Cardiac muscle cell (in vitro differentiated cells and primary cell): ENCODE measurements around the gene CHI3L1. TPM values are rescaled to one million over a fixed set of nuclear protein-coding genes. Genes with fewer than 3 reads are reported as not detected.

Source experiments
- DNase-seq, 2 donors: peaks; one replicate each; pipeline versions ENCODE4 v3.0.0 to v3.0.0-alpha.2; 2010 to 2017; ENCODE audit warnings: low read depth in 1 of 2, low spot score in 1 of 2
- H3K27ac ChIP-seq: fragments of 200-600 bp; sonication (generic); 2 replicates; pipeline ENCODE4 v1.5.1; 2016
- H3K27me3 ChIP-seq: fragments of 200-600 bp; sonication (generic); 2 replicates; pipeline ENCODE4 v1.6.0; 2016; ENCODE audit warnings: control low read depth
- H3K36me3 ChIP-seq: fragments of 200-600 bp; sonication (generic); 2 replicates; pipeline ENCODE4 v1.5.1; 2016; ENCODE audit warnings: control low read depth
- H3K4me1 ChIP-seq: fragments of 200-600 bp; sonication (generic); 2 replicates; pipeline ENCODE4 v1.8.1; 2017; ENCODE audit warnings: low read depth, mild to moderate bottlenecking, mixed run types
- H3K4me3 ChIP-seq: fragments of 200-600 bp; sonication (generic); 2 replicates; pipeline ENCODE4 v1.5.1; 2016; ENCODE audit warnings: mild to moderate bottlenecking
- H3K9me3 ChIP-seq: fragments of 200-600 bp; sonication (generic); 2 replicates; pipeline ENCODE4 v1.5.1; 2017; ENCODE audit warnings: low read depth, mild to moderate bottlenecking, control low read depth
- polyA plus RNA-seq: library from polyadenylated mRNA; unstranded; fragments of >200 nt; fragmentation: Nextera tagmentation; extraction: Ambion mirVana; gene quantifications from 2 replicates; pipeline ENCODE4 v1.2.1, GENCODE V29; 2016
- total RNA-seq: library from RNA; depleted of rRNA; stranded (reverse); fragments of >200 nt; gene quantifications from 2 replicates; pipeline ENCODE4 v1.2.3, GENCODE V29; 2016
- TF ChIP-seq, protein P1 (sequence below): IDR thresholded peaks from 2 replicates; pipeline ENCODE4 v1.5.1; 2012; ENCODE audit warnings: low read depth, mild to moderate bottlenecking, low read length

Gene CHI3L1
- total and polyA plus RNA-seq, 2 experiments from 2014 or later: 1.4 TPM; not detected in 1

DNA sequence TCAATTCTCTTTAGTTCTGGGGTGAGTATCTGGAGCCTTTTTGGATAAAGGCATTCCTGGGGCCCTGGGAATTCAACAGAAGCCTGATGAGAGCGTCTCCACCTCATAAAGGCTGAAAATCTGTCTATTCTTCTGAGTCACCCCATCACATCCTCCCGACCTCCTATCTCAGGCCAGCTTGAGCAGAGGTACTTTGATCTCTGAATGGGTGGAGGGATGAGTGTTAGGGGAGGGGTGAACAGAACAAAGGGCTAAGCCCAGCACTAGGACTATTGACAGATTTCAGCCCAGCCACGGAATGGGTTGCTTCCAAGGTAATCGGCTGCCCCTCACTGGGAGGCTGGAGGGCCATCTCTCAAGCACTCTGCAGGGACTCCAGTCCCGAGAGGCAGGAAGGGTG is 8.4 kb downstream of the CHI3L1 start:
- Histone ChIP-seq H3K4me1 (peaks cover 21% of the 10 kb centered on the region), H3K27ac (no peak overlapping the region), H3K9me3 (no peaks in the 10 kb centered on the region), H3K36me3 (no peaks in the 10 kb centered on the region), H3K4me3 (no peak overlapping the region), H3K27me3 (no peaks in the 10 kb centered on the region)
- TF ChIP-seq, protein P1, sequence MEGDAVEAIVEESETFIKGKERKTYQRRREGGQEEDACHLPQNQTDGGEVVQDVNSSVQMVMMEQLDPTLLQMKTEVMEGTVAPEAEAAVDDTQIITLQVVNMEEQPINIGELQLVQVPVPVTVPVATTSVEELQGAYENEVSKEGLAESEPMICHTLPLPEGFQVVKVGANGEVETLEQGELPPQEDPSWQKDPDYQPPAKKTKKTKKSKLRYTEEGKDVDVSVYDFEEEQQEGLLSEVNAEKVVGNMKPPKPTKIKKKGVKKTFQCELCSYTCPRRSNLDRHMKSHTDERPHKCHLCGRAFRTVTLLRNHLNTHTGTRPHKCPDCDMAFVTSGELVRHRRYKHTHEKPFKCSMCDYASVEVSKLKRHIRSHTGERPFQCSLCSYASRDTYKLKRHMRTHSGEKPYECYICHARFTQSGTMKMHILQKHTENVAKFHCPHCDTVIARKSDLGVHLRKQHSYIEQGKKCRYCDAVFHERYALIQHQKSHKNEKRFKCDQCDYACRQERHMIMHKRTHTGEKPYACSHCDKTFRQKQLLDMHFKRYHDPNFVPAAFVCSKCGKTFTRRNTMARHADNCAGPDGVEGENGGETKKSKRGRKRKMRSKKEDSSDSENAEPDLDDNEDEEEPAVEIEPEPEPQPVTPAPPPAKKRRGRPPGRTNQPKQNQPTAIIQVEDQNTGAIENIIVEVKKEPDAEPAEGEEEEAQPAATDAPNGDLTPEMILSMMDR: no peak
- no peak for DNase-seq

DNA sequence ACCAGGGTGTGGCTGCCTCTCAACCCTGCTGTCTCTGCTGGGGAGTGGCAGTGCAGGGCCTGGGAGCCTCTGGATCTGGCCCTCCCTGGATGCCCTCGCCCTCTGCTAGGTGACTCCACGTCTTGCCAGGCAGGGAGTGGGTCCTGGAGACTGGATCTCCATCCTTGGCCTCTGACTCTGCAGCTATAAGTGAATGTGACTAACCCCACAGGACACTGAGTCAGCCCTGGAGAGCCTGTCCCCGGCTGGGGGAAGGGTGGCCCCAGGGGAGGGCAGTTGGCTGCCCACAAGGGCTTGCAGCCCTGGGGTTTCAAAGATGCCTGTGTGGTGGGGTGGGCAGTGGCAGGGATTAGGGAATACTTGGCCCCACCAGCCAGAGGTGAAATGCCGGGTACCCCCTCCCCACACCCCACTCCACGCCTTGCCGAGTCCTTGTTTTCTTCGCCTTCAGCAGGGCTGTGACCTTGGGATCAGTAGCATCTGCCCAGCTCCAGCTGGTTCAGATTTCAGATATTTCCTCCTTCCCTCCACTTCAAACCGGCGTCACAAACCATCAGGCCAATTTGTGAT is 8.9 kb downstream of the CHI3L1 start:
- TF ChIP-seq, protein P1: no peak

DNA sequence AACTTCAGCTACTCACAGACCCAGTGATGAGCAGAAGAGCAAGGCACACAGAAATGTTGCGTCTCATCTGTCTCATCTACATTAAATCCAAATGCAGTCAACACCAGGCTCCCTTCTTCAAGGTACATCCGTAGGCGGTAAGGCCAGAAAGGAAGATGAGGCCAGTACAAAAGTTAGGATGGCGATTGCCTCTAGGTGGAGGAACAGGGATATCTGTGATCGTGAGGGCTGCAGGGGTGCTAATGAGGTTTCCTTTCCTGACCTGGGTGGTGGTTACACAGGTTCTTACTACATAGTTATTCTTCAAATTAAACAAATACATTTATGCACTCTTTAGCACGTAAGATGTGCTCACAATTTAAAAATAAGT is 9.5 kb downstream of the CHI3L1 start:
- Histone ChIP-seq H3K4me3 (no peak overlapping the region), H3K36me3 (no peaks in the 10 kb centered on the region), H3K27ac (no peak overlapping the region), H3K4me1 (peaks cover 21% of the 10 kb centered on the region), H3K27me3 (no peaks in the 10 kb centered on the region), H3K9me3 (no peaks in the 10 kb centered on the region)
- TF ChIP-seq, protein P1: no peak
- no peak for DNase-seq

More for the DNA sequence above, 8.9 kb downstream of the CHI3L1 start:
- DNase-seq: peak in 1 of 2 donors; percentile 27
- Histone ChIP-seq H3K27ac (no peak overlapping the region), H3K4me3 (no peak overlapping the region), H3K36me3 (no peaks in the 10 kb centered on the region), H3K9me3 (no peaks in the 10 kb centered on the region), H3K27me3 (no peaks in the 10 kb centered on the region), H3K4me1 (peaks cover 21% of the 10 kb centered on the region)

DNA sequence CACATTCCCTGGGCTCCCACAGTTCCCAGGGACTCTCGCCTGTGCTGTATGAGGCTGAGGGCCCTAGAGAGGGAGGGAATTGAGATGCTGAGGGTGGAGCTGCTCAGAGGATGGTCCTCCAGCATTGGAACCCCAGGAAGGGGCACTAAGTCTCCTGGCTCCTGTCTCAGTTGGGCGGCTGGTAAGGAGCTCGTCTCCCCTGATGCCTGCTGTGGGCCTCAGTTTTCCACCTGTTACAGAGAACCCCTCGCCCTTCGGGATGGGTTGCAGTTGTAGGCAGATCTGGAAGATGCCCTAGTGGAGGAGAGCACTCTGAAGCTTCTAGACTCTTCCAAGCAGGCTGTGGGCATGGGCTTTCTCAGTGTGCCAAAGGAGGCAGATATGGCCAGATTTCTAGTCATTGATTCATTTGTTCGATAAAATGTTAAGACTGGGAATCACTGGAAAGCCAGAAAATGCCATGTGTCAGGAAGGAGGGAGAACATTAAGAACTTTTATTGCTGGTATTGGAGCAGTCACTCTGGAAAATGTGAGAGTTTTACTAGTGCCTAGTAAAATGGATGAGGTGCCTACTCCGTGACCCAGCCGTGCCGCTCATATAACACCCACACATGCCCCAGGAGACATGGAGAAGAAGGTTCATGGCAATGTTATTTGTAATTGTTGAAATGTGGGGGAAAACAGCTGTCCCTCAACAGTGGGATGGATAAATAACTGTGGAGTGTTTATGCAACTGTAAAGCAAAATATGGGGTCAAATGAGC is 10.1 kb downstream of the CHI3L1 start:
- no peaks in the 10 kb centered on the region for H3K36me3 ChIP-seq
- no peak overlapping the region for H3K4me3 ChIP-seq
- no peaks in the 10 kb centered on the region for H3K9me3 ChIP-seq
- H3K27ac ChIP-seq: no peak overlapping the region
- TF ChIP-seq, protein P1: no peak
- no peaks in the 10 kb centered on the region for H3K27me3 ChIP-seq
- H3K4me1 ChIP-seq: peaks cover 21% of the 10 kb centered on the region
- no peak for DNase-seq

DNA sequence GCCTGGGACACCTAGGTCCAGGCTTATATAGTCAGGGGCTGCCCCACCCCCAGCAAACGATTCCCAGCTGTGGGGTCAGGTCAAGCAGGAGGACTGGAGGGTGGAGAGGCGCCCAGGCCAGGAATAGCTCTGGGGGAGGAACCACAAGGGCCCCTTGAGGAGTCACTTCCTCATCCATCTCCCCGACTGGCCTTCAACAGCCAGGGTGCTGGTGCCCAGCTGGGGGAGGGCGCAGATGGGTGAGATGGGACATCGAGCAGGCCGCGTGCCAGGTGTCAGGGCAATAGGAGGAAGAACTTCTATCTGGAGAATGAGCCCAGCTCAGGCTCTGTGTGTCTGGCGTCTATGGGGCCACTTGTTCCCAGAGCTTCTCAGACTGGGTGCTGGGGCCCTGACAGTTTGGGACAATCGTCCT is 10.7 kb downstream of the CHI3L1 start:
- H3K9me3 ChIP-seq: no peaks in the 10 kb centered on the region
- H3K36me3 ChIP-seq: no peaks in the 10 kb centered on the region
- H3K27me3 ChIP-seq: no peaks in the 10 kb centered on the region
- H3K27ac ChIP-seq: no peak overlapping the region
- TF ChIP-seq, protein P1: no peak
- H3K4me1 ChIP-seq: peaks cover 21% of the 10 kb centered on the region
- no peak for DNase-seq
- H3K4me3 ChIP-seq: no peak overlapping the region
